Prostate gland (tissue), 2 donors: ENCODE data around the gene TNFSF13.

ENCODE experiments used
- CTCF ChIP-seq, 4 experiments: fragments of 200-600 bp in 2 of 4; fragments of 450-650 bp in 2 of 4; sonication (generic) in 2 of 4; IDR thresholded peaks; 1 replicate in 3 of 4; 2 replicates in 1 of 4; pipeline ENCODE4 v1.5.1; 2016 to 2019; ENCODE audit warnings: antibody characterized with exemption in 4 of 4, mild to moderate bottlenecking in 2 of 4, moderate library complexity in 2 of 4
- POLR2A ChIP-seq: fragments of 450-650 bp; IDR thresholded peaks from one replicate; pipeline ENCODE4 v1.6.1; 2016; ENCODE audit warnings: antibody characterized with exemption, mild to moderate bottlenecking
- POLR2AphosphoS5 ChIP-seq: sonication (generic); formaldehyde crosslinking; IDR thresholded peaks from one replicate; pipeline ENCODE4 v1.6.1; 2017; ENCODE audit warnings: antibody characterized with exemption

GRCh38 chr17:7575481-7575883, 16.9 kb downstream of the TNFSF13 start:
- TF ChIP-seq POLR2AphosphoS5 (no peak), CTCF (IDR thresholded peaks at IDR 0.05) (no peak), POLR2A (no peak)
